Measurements from ENCODE around the gene RFPL2. TPM values are rescaled to one million over a fixed set of nuclear protein-coding genes. Genes with fewer than 3 reads are reported as not detected.

Gene RFPL2
- total and polyA plus RNA-seq, 2 of the 13 experiments (the other 11 are each of a cell fraction or from before 2014, with no cell fraction given): not detected

GRCh38 chr22:32248276-32248675 lies 43.4 kb upstream of the RFPL2 start:
- CTCF ChIA-PET (ENCODE audit: low intra/inter-chr PET ratio, low total read pairs): no interaction called here

More at GRCh38 chr22:32248276-32248675, 43.4 kb upstream of the RFPL2 start:
- H3K27ac ChIP-seq (ENCODE audit: extremely low read length, insufficient read depth, low read length): no peak overlapping the region
- no peaks in the 10 kb centered on the region; a peak in 1 of 5 replicates for H3K27me3 ChIP-seq (ENCODE audit: control insufficient read depth in 1 of 2, insufficient read depth in 2 of 2, low read length in 2 of 2)
- no peak overlapping the region for H3K9ac ChIP-seq (ENCODE audit: insufficient read depth, low read depth, low read length)
- ATAC-seq (no peak), DNase-seq (ENCODE audit: low spot score) (no peak), FAIRE-seq (no peak)
- H4K20me1 ChIP-seq (ENCODE audit: insufficient read depth, low read length): no peaks in the 10 kb centered on the region
- intact Hi-C loops (cut with micrococcal nuclease; ENCODE audit: unreplicated experiment): no loop called here
- no peaks in the 10 kb centered on the region for H3K79me2 ChIP-seq (ENCODE audit: insufficient read depth, low read length)
- no peak overlapping the region for H2AFZ ChIP-seq (ENCODE audit: low read length)
- BruUV-seq (replicated peaks): no TSS peak
- in situ Hi-C loops (cut with HindIII; ENCODE audit: extremely low pct_ligation_motif_present, low pct_unique_long_range_greater_than_20kb): no loop called here
- H3K9me3 ChIP-seq (ENCODE audit: low read length): no peaks in the 10 kb centered on the region
- TF ChIP-seq RXRA (CRISPR knock-in tag; IDR thresholded peaks at IDR 0.05) (no peak), ZBTB40 (IDR thresholded peaks at IDR 0.05) (no peak), ZBTB40 (CRISPR knock-in tag; IDR thresholded peaks at IDR 0.05) (no peak), ZNF44 (CRISPR knock-in tag; IDR thresholded peaks at IDR 0.05) (no peak), NCOA5 (CRISPR knock-in tag; IDR thresholded peaks at IDR 0.05) (no peak)
- TF ChIP-seq, protein P1, sequence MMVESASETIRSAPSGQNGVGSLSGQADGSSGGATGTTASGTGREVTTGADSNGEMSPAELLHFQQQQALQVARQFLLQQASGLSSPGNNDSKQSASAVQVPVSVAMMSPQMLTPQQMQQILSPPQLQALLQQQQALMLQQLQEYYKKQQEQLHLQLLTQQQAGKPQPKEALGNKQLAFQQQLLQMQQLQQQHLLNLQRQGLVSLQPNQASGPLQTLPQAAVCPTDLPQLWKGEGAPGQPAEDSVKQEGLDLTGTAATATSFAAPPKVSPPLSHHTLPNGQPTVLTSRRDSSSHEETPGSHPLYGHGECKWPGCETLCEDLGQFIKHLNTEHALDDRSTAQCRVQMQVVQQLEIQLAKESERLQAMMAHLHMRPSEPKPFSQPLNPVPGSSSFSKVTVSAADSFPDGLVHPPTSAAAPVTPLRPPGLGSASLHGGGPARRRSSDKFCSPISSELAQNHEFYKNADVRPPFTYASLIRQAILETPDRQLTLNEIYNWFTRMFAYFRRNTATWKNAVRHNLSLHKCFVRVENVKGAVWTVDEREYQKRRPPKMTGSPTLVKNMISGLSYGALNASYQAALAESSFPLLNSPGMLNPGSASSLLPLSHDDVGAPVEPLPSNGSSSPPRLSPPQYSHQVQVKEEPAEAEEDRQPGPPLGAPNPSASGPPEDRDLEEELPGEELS (CRISPR knock-in tag; IDR thresholded peaks at IDR 0.05): no peak
- POLR2A ChIA-PET: no interaction called here
- H3K36me3 ChIP-seq (replicated peaks in 1 of 2; ENCODE audit: control insufficient read depth in 1 of 2, insufficient read depth in 2 of 2, low read length in 2 of 2): no peaks in the 10 kb centered on the region
- no peak overlapping the region for H3K4me3 ChIP-seq (replicated peaks in 1 of 3; ENCODE audit: insufficient read depth in 1 of 3, low read depth in 2 of 3, low read length in 3 of 3)
- peaks cover 58% of the 10 kb centered on the region for H3K4me1 ChIP-seq (ENCODE audit: insufficient read depth, low read length)
- WGBS (ENCODE audit: low lambda C conversion rate): 14% methylated on average over 1 of the region's 1 CpG
- no peak overlapping the region for H3K4me2 ChIP-seq (ENCODE audit: low read depth, low read length)

Measured in HepG2 (cell line).